Measurements from ENCODE around the gene SLCO4A1. TPM values are rescaled to one million over a fixed set of nuclear protein-coding genes. Genes with fewer than 3 reads are reported as not detected.

Gene SLCO4A1
- total and polyA plus RNA-seq, 2 of the 4 experiments (the other 2 are of a cell fraction): 0.72 to 1.1 TPM

DNA sequence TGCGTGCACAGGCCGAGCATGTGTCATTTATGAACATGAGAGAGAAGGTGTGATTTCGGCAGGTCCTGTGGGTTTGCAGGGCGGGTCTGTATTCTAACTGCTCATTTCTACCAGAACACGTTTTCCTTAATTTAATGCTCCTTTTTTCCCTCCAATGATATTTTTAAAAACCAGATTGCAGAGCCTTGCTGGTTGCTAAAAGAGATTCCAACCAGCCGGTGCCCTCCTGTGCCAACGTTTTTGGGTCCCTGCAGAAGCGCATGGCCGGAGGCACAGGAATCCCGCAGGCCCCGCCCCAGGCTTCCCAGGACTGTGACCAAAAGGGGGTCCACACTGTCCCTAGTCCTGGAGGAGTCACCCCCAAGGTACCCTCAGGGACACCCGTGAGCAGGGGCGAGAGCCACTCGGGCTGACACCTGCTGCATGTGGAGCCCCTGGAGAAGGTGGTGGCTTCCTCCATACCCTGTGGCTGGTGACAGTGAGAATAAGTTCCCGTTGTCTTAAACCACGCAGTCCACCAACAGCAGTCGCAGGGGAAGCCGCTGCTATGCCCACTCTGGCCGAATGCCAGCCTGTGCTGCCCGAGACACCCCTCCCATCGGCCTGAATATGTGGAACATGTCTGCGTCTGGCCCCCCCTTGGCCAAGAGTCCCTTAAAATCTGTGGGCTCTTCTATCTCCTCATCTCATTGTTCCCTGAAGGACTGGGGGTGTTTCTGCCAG is 50.7 kb downstream of the SLCO4A1 start:
- no peak overlapping the region for H2BK5ac ChIP-seq (ENCODE audit: low read depth, low read length, poor library complexity, severe bottlenecking)
- in situ Hi-C loops (cut with MboI; ENCODE audit: low sequenced_read_pairs) (loop anchor here (25.0 kb wide), 1 partner anchor 319 kb away; the partner anchor contains the start of gene BHLHE23), dilution Hi-C loops (cut with HindIII; ENCODE audit: low sequenced_read_pairs, unreplicated experiment) (no loop called here), intact Hi-C loops (cut with micrococcal nuclease) (no loop called here)
- no peak overlapping the region for H3K14ac ChIP-seq (replicated peaks; ENCODE audit: low read depth, low read length)
- H3K4me2 ChIP-seq (ENCODE audit: low read depth, low read length): no peak overlapping the region
- no peak overlapping the region for H2AFZ ChIP-seq (replicated peaks; ENCODE audit: low read length, poor library complexity)
- H2BK15ac ChIP-seq (ENCODE audit: low read depth, low read length): no peak overlapping the region
- no peak overlapping the region for H2AK5ac ChIP-seq (ENCODE audit: low read depth, low read length)
- H3K79me1 ChIP-seq (ENCODE audit: low read depth in 1 of 2, low read length in 2 of 2): no peaks in the 10 kb centered on the region
- H3K9ac ChIP-seq (ENCODE audit: low read depth, low read length): no peak overlapping the region
- no peaks in the 10 kb centered on the region for H3K9me1 ChIP-seq (ENCODE audit: insufficient read depth, low read length)
- H4K91ac ChIP-seq (ENCODE audit: insufficient read depth, low read depth, low read length): no peak overlapping the region
- H3K4ac ChIP-seq (ENCODE audit: low read depth, low read length): no peak overlapping the region
- no peak overlapping the region for H4K5ac ChIP-seq (ENCODE audit: low read depth, low read length)
- H3K9me3 ChIP-seq (ENCODE audit: control insufficient read depth, insufficient read depth, low read length): no peaks in the 10 kb centered on the region
- H4K20me1 ChIP-seq (ENCODE audit: insufficient read depth, low read length): no peaks in the 10 kb centered on the region
- H2AK9ac ChIP-seq (replicated peaks; ENCODE audit: low read depth, low read length, poor library complexity): no peak overlapping the region
- no TSS peak for BruUV-seq (replicated peaks)
- ChIA-PET CTCF (no interaction called here), POLR2A (ENCODE audit: unreplicated experiment) (no interaction called here)
- H2BK20ac ChIP-seq (ENCODE audit: low read depth, low read length): no peak overlapping the region
- no peaks in the 10 kb centered on the region for H3K4me1 ChIP-seq (ENCODE audit: control insufficient read depth, insufficient read depth, low read length)
- no peak overlapping the region for H2BK120ac ChIP-seq (ENCODE audit: low read depth, low read length)
- peaks cover 36% of the 10 kb centered on the region for H3K27me3 ChIP-seq (ENCODE audit: control insufficient read depth, insufficient read depth, low read length)
- H3K27ac ChIP-seq (ENCODE audit: insufficient read depth, low read length): no peak overlapping the region
- H3K18ac ChIP-seq (ENCODE audit: low read depth, low read length): no peak overlapping the region
- H3K36me3 ChIP-seq (ENCODE audit: control insufficient read depth, insufficient read depth, low read length): no peaks in the 10 kb centered on the region
- no peak overlapping the region for H3K56ac ChIP-seq (ENCODE audit: extremely low read depth, insufficient read depth, low read length)
- DNase-seq (no peak), ATAC-seq (ENCODE audit: low read depth) (no peak)
- H3K23ac ChIP-seq (ENCODE audit: low read depth, low read length): no peak overlapping the region
- no peak overlapping the region for H4K8ac ChIP-seq (ENCODE audit: low read depth in 2 of 2, low read length in 2 of 2)
- TF ChIP-seq FOS (IDR thresholded peaks at IDR 0.05; ENCODE audit: low read depth, low read length) (no peak), RAD21 (IDR thresholded peaks at IDR 0.05; ENCODE audit: low read length) (no peak), RCOR1 (IDR thresholded peaks at IDR 0.05; ENCODE audit: insufficient replicate concordance, low read length) (no peak), RFX5 (IDR thresholded peaks at IDR 0.05; ENCODE audit: low read depth, low read length) (no peak), MAFK (IDR thresholded peaks at IDR 0.05; ENCODE audit: low read depth, low read length) (no peak), CEBPB (IDR thresholded peaks at IDR 0.05; ENCODE audit: low read depth, low read length) (no peak), NFE2L2 (IDR thresholded peaks at IDR 0.05; ENCODE audit: low read depth, low read length) (no peak), POLR2A (IDR thresholded peaks at IDR 0.05; ENCODE audit: low read depth, low read length) (no peak), BHLHE40 (IDR thresholded peaks at IDR 0.05; ENCODE audit: low read depth, low read length) (no peak), MXI1 (IDR thresholded peaks at IDR 0.05; ENCODE audit: borderline replicate concordance, low read depth, low read length) (no peak)
- TF ChIP-seq, protein P1, sequence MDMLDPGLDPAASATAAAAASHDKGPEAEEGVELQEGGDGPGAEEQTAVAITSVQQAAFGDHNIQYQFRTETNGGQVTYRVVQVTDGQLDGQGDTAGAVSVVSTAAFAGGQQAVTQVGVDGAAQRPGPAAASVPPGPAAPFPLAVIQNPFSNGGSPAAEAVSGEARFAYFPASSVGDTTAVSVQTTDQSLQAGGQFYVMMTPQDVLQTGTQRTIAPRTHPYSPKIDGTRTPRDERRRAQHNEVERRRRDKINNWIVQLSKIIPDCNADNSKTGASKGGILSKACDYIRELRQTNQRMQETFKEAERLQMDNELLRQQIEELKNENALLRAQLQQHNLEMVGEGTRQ (IDR thresholded peaks at IDR 0.05; ENCODE audit: low read depth, low read length): no peak
- TF ChIP-seq, protein P2, sequence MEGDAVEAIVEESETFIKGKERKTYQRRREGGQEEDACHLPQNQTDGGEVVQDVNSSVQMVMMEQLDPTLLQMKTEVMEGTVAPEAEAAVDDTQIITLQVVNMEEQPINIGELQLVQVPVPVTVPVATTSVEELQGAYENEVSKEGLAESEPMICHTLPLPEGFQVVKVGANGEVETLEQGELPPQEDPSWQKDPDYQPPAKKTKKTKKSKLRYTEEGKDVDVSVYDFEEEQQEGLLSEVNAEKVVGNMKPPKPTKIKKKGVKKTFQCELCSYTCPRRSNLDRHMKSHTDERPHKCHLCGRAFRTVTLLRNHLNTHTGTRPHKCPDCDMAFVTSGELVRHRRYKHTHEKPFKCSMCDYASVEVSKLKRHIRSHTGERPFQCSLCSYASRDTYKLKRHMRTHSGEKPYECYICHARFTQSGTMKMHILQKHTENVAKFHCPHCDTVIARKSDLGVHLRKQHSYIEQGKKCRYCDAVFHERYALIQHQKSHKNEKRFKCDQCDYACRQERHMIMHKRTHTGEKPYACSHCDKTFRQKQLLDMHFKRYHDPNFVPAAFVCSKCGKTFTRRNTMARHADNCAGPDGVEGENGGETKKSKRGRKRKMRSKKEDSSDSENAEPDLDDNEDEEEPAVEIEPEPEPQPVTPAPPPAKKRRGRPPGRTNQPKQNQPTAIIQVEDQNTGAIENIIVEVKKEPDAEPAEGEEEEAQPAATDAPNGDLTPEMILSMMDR (conservative IDR thresholded peaks at IDR 0.05; ENCODE audit: low read depth, low read length): no peak
- WGBS, 2 experiments (ENCODE audit: extremely low coverage in 2 of 2, insufficient read length in 1 of 2): 79% methylated on average over 11 of the region's 22 CpGs; no CpG with 5 or more reads in 1 of the 2 experiments
- H3K4me3 ChIP-seq (ENCODE audit: insufficient read depth, low read depth, low read length): no peak overlapping the region

All from IMR-90 (cell line).